Liver (tissue), 3 donors: ENCODE data around the gene PLAA.

Experiments
- ATF3 ChIP-seq: IDR thresholded peaks from 2 replicates; pipeline ENCODE4 v1.6.1; 2016; ENCODE audit warnings: antibody characterized with exemption
- CTCF ChIP-seq: fragments of 150-350 bp; IDR thresholded peaks from 2 replicates; pipeline ENCODE4 v1.5.1; 2017; ENCODE audit warnings: improper control_type of control experiment, low read depth, low read length; ENCODE audit not compliant: missing input control
- REST ChIP-seq: IDR thresholded peaks from 2 replicates; pipeline ENCODE4 v1.6.1; 2016; ENCODE audit warnings: antibody characterized with exemption, mild to moderate bottlenecking
- TAF1 ChIP-seq: conservative IDR thresholded peaks from 2 replicates; pipeline ENCODE4 v1.6.1; 2016; ENCODE audit warnings: antibody characterized with exemption, mild to moderate bottlenecking
- donor health status: healthy.
- donor health status: healthy.

- TF ChIP-seq CTCF: no peak
- no peak for TF ChIP-seq REST
- no peak for TF ChIP-seq ATF3
- TF ChIP-seq TAF1: no peak
Observed at GRCh38 chr9:26904070-26904469, 43.0 kb downstream of the PLAA start.
